H1 (cell line): ENCODE data around the gene OLIG2.

Experiments used
- BACH1 ChIP-seq: IDR thresholded peaks from 2 replicates; pipeline ENCODE4 v1.6.1; 2012; ENCODE audit warnings: low read length, improper control_type of control experiment
- CBX8 ChIP-seq: fragments of 300-800, 300-1000 bp; sonication (generic); IDR thresholded peaks from 2 replicates; pipeline ENCODE4 v1.7.1; 2016; ENCODE audit warnings: low read depth, low read length, borderline replicate concordance
- EP300 ChIP-seq, 2 experiments: IDR thresholded peaks; 1 replicate in 1 of 2; 2 replicates in 1 of 2; pipeline ENCODE4 v1.6.1; 2011 to 2012; ENCODE audit warnings: low read depth in 2 of 2, low read length in 2 of 2, mild to moderate bottlenecking in 2 of 2, borderline replicate concordance in 1 of 2, inconsistent platforms in 1 of 2, moderate library complexity in 1 of 2
- EZH2 ChIP-seq: fragments of 200-600 bp; sonication (generic); IDR thresholded peaks from 2 replicates; pipeline ENCODE4 v1.7.1; 2012; ENCODE audit warnings: low read depth, mild to moderate bottlenecking, moderate library complexity, low read length, inconsistent platforms; ENCODE audit not compliant: severe bottlenecking
- FOSL1 ChIP-seq: IDR thresholded peaks from 2 replicates; pipeline ENCODE4 v1.6.1; 2011; ENCODE audit warnings: mild to moderate bottlenecking, low read depth, low read length, moderate library complexity; ENCODE audit not compliant: insufficient read depth
- JUND ChIP-seq: IDR thresholded peaks from 2 replicates; pipeline ENCODE4 v1.6.1; 2011; ENCODE audit warnings: mild to moderate bottlenecking, improper control_type of control experiment, low read length
- POLR2A ChIP-seq, 2 experiments: IDR thresholded peaks; 1 replicate in 1 of 2; 2 replicates in 1 of 2; pipeline ENCODE4 v1.6.1; 2011; ENCODE audit warnings: low read depth in 2 of 2, low read length in 2 of 2, mild to moderate bottlenecking in 2 of 2; ENCODE audit errors: control extremely low read depth in 1 of 2
- POLR2AphosphoS5 ChIP-seq: IDR thresholded peaks from 2 replicates; pipeline ENCODE4 v1.6.1; 2011; ENCODE audit warnings: low read depth, low read length
- RFX5 ChIP-seq: IDR thresholded peaks from 2 replicates; pipeline ENCODE4 v1.6.1; 2011; ENCODE audit warnings: low read depth, low read length, improper control_type of control experiment, borderline replicate concordance
- RNF2 ChIP-seq: fragments of 200-900, 300-1000 bp; sonication (generic); IDR thresholded peaks from 2 replicates; pipeline ENCODE4 v1.7.1; 2016; ENCODE audit warnings: borderline replicate concordance, low read depth, mild to moderate bottlenecking, antibody characterized with exemption, low read length; ENCODE audit not compliant: poor library complexity, severe bottlenecking; ENCODE audit errors: missing control alignments
- ZNF274 ChIP-seq: IDR thresholded peaks from 2 replicates; pipeline ENCODE4 v1.7.0; 2012; ENCODE audit warnings: low read length, borderline replicate concordance; ENCODE audit errors: extremely low read depth
- TF ChIP-seq, protein P1 (sequence below), 3 experiments: IDR thresholded peaks; 1 replicate in 2 of 3; 2 replicates in 1 of 3; pipeline versions ENCODE4 v1.5.1 to v1.6.1; 2011; ENCODE audit warnings: low read length in 3 of 3, mild to moderate bottlenecking in 3 of 3, inconsistent platforms in 2 of 3, low read depth in 1 of 3, moderate library complexity in 1 of 3; ENCODE audit not compliant: insufficient read depth in 1 of 3; ENCODE audit errors: control extremely low read depth in 1 of 3
- TF ChIP-seq, protein P2 (sequence below): IDR thresholded peaks from 2 replicates; pipeline ENCODE4 v1.6.1; 2012; ENCODE audit warnings: inconsistent platforms
- TF ChIP-seq, protein P3 (sequence below): fragments of 300-600 bp; sonication (generic); IDR thresholded peaks from 2 replicates; pipeline ENCODE4 v1.7.1; 2012; ENCODE audit warnings: low read length, moderate library complexity, mild to moderate bottlenecking, inconsistent platforms; ENCODE audit not compliant: insufficient replicate concordance

DNA sequence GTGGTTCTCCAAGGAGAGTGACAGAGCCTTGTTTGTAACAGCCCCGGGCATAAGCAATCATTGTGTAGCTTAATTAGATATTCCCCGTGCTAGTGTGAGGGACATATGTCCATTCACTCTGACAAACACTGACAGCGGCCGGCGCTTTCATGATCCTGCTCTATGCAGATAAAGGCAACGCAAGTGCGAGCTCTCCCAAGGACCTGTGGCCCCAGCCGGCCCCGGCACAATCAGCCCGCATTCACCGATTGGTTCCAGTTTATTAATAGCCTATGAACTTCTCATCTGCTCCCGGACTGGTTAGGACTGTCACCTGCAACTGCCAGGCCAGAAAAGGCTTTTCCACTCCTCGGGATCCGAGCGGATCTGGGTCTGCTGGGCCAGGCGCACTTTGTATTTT lies 26.2 kb downstream of the OLIG2 start:
- TF ChIP-seq, protein P1, sequence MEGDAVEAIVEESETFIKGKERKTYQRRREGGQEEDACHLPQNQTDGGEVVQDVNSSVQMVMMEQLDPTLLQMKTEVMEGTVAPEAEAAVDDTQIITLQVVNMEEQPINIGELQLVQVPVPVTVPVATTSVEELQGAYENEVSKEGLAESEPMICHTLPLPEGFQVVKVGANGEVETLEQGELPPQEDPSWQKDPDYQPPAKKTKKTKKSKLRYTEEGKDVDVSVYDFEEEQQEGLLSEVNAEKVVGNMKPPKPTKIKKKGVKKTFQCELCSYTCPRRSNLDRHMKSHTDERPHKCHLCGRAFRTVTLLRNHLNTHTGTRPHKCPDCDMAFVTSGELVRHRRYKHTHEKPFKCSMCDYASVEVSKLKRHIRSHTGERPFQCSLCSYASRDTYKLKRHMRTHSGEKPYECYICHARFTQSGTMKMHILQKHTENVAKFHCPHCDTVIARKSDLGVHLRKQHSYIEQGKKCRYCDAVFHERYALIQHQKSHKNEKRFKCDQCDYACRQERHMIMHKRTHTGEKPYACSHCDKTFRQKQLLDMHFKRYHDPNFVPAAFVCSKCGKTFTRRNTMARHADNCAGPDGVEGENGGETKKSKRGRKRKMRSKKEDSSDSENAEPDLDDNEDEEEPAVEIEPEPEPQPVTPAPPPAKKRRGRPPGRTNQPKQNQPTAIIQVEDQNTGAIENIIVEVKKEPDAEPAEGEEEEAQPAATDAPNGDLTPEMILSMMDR (IDR thresholded peaks at IDR 0.05; ENCODE audit: control extremely low read depth in 1 of 3, insufficient read depth in 1 of 3, low read depth in 1 of 3, low read length in 3 of 3), result no peak
- TF ChIP-seq CBX8, result no peak
- TF ChIP-seq, protein P2, sequence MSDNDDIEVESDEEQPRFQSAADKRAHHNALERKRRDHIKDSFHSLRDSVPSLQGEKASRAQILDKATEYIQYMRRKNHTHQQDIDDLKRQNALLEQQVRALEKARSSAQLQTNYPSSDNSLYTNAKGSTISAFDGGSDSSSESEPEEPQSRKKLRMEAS, result no peak
- TF ChIP-seq POLR2A (IDR thresholded peaks at IDR 0.05; ENCODE audit: control extremely low read depth in 1 of 2, low read depth in 2 of 2, low read length in 2 of 2), result no peak
- TF ChIP-seq POLR2AphosphoS5, result no peak
- TF ChIP-seq JUND, result no peak
- TF ChIP-seq ZNF274, result no peak
- TF ChIP-seq EP300 (IDR thresholded peaks at IDR 0.05; ENCODE audit: borderline replicate concordance in 1 of 2, low read depth in 2 of 2, low read length in 2 of 2), result no peak
- no peak for TF ChIP-seq BACH1
- TF ChIP-seq RNF2, result no peak
- TF ChIP-seq RFX5, result no peak
- TF ChIP-seq EZH2, result no peak
- TF ChIP-seq FOSL1, result no peak
- TF ChIP-seq, protein P3, sequence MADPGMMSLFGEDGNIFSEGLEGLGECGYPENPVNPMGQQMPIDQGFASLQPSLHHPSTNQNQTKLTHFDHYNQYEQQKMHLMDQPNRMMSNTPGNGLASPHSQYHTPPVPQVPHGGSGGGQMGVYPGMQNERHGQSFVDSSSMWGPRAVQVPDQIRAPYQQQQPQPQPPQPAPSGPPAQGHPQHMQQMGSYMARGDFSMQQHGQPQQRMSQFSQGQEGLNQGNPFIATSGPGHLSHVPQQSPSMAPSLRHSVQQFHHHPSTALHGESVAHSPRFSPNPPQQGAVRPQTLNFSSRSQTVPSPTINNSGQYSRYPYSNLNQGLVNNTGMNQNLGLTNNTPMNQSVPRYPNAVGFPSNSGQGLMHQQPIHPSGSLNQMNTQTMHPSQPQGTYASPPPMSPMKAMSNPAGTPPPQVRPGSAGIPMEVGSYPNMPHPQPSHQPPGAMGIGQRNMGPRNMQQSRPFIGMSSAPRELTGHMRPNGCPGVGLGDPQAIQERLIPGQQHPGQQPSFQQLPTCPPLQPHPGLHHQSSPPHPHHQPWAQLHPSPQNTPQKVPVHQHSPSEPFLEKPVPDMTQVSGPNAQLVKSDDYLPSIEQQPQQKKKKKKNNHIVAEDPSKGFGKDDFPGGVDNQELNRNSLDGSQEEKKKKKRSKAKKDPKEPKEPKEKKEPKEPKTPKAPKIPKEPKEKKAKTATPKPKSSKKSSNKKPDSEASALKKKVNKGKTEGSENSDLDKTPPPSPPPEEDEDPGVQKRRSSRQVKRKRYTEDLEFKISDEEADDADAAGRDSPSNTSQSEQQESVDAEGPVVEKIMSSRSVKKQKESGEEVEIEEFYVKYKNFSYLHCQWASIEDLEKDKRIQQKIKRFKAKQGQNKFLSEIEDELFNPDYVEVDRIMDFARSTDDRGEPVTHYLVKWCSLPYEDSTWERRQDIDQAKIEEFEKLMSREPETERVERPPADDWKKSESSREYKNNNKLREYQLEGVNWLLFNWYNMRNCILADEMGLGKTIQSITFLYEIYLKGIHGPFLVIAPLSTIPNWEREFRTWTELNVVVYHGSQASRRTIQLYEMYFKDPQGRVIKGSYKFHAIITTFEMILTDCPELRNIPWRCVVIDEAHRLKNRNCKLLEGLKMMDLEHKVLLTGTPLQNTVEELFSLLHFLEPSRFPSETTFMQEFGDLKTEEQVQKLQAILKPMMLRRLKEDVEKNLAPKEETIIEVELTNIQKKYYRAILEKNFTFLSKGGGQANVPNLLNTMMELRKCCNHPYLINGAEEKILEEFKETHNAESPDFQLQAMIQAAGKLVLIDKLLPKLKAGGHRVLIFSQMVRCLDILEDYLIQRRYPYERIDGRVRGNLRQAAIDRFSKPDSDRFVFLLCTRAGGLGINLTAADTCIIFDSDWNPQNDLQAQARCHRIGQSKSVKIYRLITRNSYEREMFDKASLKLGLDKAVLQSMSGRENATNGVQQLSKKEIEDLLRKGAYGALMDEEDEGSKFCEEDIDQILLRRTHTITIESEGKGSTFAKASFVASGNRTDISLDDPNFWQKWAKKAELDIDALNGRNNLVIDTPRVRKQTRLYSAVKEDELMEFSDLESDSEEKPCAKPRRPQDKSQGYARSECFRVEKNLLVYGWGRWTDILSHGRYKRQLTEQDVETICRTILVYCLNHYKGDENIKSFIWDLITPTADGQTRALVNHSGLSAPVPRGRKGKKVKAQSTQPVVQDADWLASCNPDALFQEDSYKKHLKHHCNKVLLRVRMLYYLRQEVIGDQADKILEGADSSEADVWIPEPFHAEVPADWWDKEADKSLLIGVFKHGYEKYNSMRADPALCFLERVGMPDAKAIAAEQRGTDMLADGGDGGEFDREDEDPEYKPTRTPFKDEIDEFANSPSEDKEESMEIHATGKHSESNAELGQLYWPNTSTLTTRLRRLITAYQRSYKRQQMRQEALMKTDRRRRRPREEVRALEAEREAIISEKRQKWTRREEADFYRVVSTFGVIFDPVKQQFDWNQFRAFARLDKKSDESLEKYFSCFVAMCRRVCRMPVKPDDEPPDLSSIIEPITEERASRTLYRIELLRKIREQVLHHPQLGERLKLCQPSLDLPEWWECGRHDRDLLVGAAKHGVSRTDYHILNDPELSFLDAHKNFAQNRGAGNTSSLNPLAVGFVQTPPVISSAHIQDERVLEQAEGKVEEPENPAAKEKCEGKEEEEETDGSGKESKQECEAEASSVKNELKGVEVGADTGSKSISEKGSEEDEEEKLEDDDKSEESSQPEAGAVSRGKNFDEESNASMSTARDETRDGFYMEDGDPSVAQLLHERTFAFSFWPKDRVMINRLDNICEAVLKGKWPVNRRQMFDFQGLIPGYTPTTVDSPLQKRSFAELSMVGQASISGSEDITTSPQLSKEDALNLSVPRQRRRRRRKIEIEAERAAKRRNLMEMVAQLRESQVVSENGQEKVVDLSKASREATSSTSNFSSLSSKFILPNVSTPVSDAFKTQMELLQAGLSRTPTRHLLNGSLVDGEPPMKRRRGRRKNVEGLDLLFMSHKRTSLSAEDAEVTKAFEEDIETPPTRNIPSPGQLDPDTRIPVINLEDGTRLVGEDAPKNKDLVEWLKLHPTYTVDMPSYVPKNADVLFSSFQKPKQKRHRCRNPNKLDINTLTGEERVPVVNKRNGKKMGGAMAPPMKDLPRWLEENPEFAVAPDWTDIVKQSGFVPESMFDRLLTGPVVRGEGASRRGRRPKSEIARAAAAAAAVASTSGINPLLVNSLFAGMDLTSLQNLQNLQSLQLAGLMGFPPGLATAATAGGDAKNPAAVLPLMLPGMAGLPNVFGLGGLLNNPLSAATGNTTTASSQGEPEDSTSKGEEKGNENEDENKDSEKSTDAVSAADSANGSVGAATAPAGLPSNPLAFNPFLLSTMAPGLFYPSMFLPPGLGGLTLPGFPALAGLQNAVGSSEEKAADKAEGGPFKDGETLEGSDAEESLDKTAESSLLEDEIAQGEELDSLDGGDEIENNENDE, result no peak
